Central memory CD8-positive, alpha-beta T cell (primary cell): ENCODE data around the gene VAV2.

Experiments
- ATAC-seq: fragments of 150-1000 bp; cut with Tn5 transposase; replicated peaks from 2 replicates; pipeline ENCODE4 v1.10.0; 2022; ENCODE audit warnings: mild to moderate bottlenecking, moderate FRiP score, moderate number of reproducible peaks; ENCODE audit not compliant: poor library complexity, severe bottlenecking; ENCODE audit errors: extremely low read depth
- DNase-seq, 2 donors: peaks; one replicate each; pipeline ENCODE4 v3.0.0; 2021; ENCODE audit warnings: low spot score in 2 of 2
- H3K27ac Mint-ChIP-seq: one replicate; pipeline ENCODE4 v1.8.0; 2022; ENCODE audit warnings: low read depth, mild to moderate bottlenecking, moderate library complexity, mixed read lengths
- H3K27me3 Mint-ChIP-seq: one replicate; pipeline ENCODE4 v1.8.0; 2022; ENCODE audit warnings: mixed read lengths
- H3K36me3 Mint-ChIP-seq: one replicate; pipeline ENCODE4 v1.8.0; 2022; ENCODE audit warnings: mild to moderate bottlenecking, moderate library complexity, mixed read lengths; ENCODE audit not compliant: insufficient read depth
- H3K4me1 Mint-ChIP-seq: one replicate; pipeline ENCODE4 v1.8.0; 2022; ENCODE audit warnings: mixed read lengths
- H3K4me3 Mint-ChIP-seq: one replicate; pipeline ENCODE4 v1.8.0; 2022; ENCODE audit warnings: mild to moderate bottlenecking, moderate library complexity, mixed read lengths
- H3K9me3 Mint-ChIP-seq: one replicate; pipeline ENCODE4 v1.8.0; 2022; ENCODE audit warnings: mixed read lengths

Gene VAV2

GRCh38 chr9:133944746-133945135 is 47.4 kb downstream of the VAV2 start:
- ATAC-seq, result no peak
- Mint-ChIP-seq H3K4me1 (no peaks in the 10 kb centered on the region), H3K36me3 (peaks cover 2% of the 10 kb centered on the region), H3K9me3 (no peaks in the 10 kb centered on the region), H3K4me3 (no peak overlapping the region), H3K27me3 (no peaks in the 10 kb centered on the region), H3K27ac (no peak overlapping the region)
- no peak for DNase-seq

GRCh38 chr9:133943781-133944745 is 48.1 kb downstream of the VAV2 start:
- no peak overlapping the region for H3K27ac Mint-ChIP-seq
- no peaks in the 10 kb centered on the region for H3K27me3 Mint-ChIP-seq
- no peaks in the 10 kb centered on the region for H3K9me3 Mint-ChIP-seq
- H3K4me1 Mint-ChIP-seq, result no peaks in the 10 kb centered on the region
- H3K4me3 Mint-ChIP-seq, result no peak overlapping the region
- peaks cover 2% of the 10 kb centered on the region for H3K36me3 Mint-ChIP-seq
- DNase-seq (no peak), ATAC-seq (no peak)

GRCh38 chr9:133943036-133943780 is 48.9 kb downstream of the VAV2 start:
- no peak overlapping the region for H3K4me3 Mint-ChIP-seq
- H3K27ac Mint-ChIP-seq, result no peak overlapping the region
- H3K9me3 Mint-ChIP-seq, result no peaks in the 10 kb centered on the region

GRCh38 chr9:133942206-133942975 is 49.7 kb downstream of the VAV2 start:
- Mint-ChIP-seq H3K27me3 (no peaks in the 10 kb centered on the region), H3K9me3 (no peaks in the 10 kb centered on the region), H3K4me1 (no peaks in the 10 kb centered on the region), H3K36me3 (peaks cover 2% of the 10 kb centered on the region), H3K4me3 (no peak overlapping the region), H3K27ac (no peak overlapping the region)
- DNase-seq (no peak), ATAC-seq (no peak)

More at GRCh38 chr9:133943036-133943780, 48.9 kb downstream of the VAV2 start:
- peaks cover 2% of the 10 kb centered on the region for H3K36me3 Mint-ChIP-seq
- ATAC-seq (no peak), DNase-seq (no peak)
- H3K27me3 Mint-ChIP-seq, result no peaks in the 10 kb centered on the region
- no peaks in the 10 kb centered on the region for H3K4me1 Mint-ChIP-seq

GRCh38 chr9:133939845-133940244 is 52.3 kb downstream of the VAV2 start:
- Mint-ChIP-seq H3K4me1 (no peaks in the 10 kb centered on the region), H3K27me3 (no peaks in the 10 kb centered on the region), H3K36me3 (peaks cover 2% of the 10 kb centered on the region), H3K4me3 (no peak overlapping the region), H3K27ac (no peak overlapping the region), H3K9me3 (no peaks in the 10 kb centered on the region)
- DNase-seq (no peak), ATAC-seq (no peak)

- Mint-ChIP-seq H3K4me3 (no peak overlapping the region), H3K4me1 (no peaks in the 10 kb centered on the region), H3K27ac (no peak overlapping the region), H3K36me3 (peaks cover 2% of the 10 kb centered on the region), H3K9me3 (no peaks in the 10 kb centered on the region), H3K27me3 (no peaks in the 10 kb centered on the region)
- DNase-seq (no peak), ATAC-seq (no peak)
These were observed 52.8 kb downstream of the VAV2 start for GRCh38 chr9:133939171-133939785.

GRCh38 chr9:133938753-133939152 is 53.4 kb downstream of the VAV2 start:
- Mint-ChIP-seq H3K9me3 (no peaks in the 10 kb centered on the region), H3K4me1 (no peaks in the 10 kb centered on the region), H3K27me3 (no peaks in the 10 kb centered on the region), H3K27ac (no peak overlapping the region), H3K4me3 (no peak overlapping the region), H3K36me3 (peaks cover 2% of the 10 kb centered on the region)
- no peak for ATAC-seq
- no peak for DNase-seq

GRCh38 chr9:133938086-133938485 is 54.0 kb downstream of the VAV2 start:
- H3K4me1 Mint-ChIP-seq, result no peaks in the 10 kb centered on the region
- no peak overlapping the region for H3K27ac Mint-ChIP-seq
- no peak for ATAC-seq
- no peaks in the 10 kb centered on the region for H3K27me3 Mint-ChIP-seq
- no peak overlapping the region for H3K4me3 Mint-ChIP-seq
- peaks cover 4% of the 10 kb centered on the region for H3K36me3 Mint-ChIP-seq
- no peak for DNase-seq
- peaks cover 4% of the 10 kb centered on the region for H3K9me3 Mint-ChIP-seq

GRCh38 chr9:133937120-133937519 is 55.0 kb downstream of the VAV2 start:
- Mint-ChIP-seq H3K36me3 (peaks cover 4% of the 10 kb centered on the region), H3K4me1 (no peaks in the 10 kb centered on the region), H3K4me3 (no peak overlapping the region), H3K27ac (no peak overlapping the region), H3K27me3 (no peaks in the 10 kb centered on the region), H3K9me3 (peaks cover 6% of the 10 kb centered on the region)
- DNase-seq (no peak), ATAC-seq (no peak)

- Mint-ChIP-seq H3K36me3 (peaks cover 3% of the 10 kb centered on the region), H3K27ac (no peak overlapping the region), H3K27me3 (no peaks in the 10 kb centered on the region), H3K4me1 (peaks cover under 1% of the 10 kb centered on the region), H3K9me3 (peaks cover 6% of the 10 kb centered on the region), H3K4me3 (no peak overlapping the region)
- DNase-seq, result no peak
- no peak for ATAC-seq
These were observed 56.7 kb downstream of the VAV2 start for GRCh38 chr9:133935328-133936005.

GRCh38 chr9:133934482-133935232 is 57.5 kb downstream of the VAV2 start:
- Mint-ChIP-seq H3K4me3 (no peak overlapping the region), H3K27ac (no peak overlapping the region)

More at GRCh38 chr9:133934482-133935232, 57.5 kb downstream of the VAV2 start:
- Mint-ChIP-seq H3K4me1 (peaks cover 5% of the 10 kb centered on the region), H3K36me3 (peaks cover 1% of the 10 kb centered on the region), H3K27me3 (no peaks in the 10 kb centered on the region), H3K9me3 (peaks cover 6% of the 10 kb centered on the region)
- DNase-seq, result no peak
- no peak for ATAC-seq
